ENCODE measurements around the gene PIANP.
"Not testable (repeated sequence)": the region's sequence is repeated elsewhere in the genome, so short reads cannot be mapped to it uniquely, and the experiment has no call there.

Gene PIANP, protein sequence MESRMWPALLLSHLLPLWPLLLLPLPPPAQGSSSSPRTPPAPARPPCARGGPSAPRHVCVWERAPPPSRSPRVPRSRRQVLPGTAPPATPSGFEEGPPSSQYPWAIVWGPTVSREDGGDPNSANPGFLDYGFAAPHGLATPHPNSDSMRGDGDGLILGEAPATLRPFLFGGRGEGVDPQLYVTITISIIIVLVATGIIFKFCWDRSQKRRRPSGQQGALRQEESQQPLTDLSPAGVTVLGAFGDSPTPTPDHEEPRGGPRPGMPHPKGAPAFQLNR

DNA sequence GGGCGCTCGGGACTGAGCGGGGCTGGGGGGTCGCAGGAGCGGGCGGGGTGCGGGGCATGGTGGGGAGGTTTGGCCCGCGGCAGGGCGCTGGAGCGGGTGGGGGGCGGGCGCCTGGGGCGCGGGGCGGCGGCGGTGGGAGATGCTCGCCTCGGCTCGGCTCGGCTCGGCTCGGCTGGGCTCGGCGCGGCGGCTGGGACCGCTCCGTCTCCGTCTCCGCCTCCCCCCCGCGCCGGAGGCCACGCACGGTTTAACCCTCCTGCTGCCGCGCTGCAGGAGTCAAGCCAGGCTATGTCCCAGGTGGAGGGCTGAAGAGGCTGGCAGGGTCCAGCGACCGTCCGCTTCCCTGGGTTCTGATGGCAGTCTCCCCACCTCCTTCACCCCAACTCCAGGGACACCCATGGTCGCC is at the start of gene PIANP:
Gene PIANP, minus strand, starts transcription at position 170 of the 406 bp plus-strand sequence. CDS start 2,754 bp downstream, outside the sequence.
- peak; percentile 41 to 58 for DNase-seq

DNA sequence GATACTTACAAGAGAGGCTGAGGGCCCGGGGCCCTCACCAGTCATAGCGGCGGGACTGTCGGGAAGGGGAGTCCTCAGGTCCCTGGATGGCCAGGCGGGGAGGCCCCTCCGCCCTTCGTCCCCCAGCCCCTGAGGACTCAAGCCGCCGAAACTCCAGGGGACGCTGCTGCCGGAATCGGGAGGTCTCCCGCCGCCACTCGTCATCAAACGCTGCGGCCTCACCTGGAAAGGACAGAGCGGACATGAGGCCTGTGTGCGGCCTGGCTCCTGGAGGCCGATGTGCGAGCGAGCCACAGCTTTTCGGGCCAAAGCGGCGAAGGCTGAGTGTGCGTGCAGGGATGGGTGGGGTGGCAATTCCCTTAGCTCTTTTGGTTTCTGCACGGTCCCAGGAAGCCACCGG is 48.1 kb upstream of the PIANP start:
- DNase-seq, result no peak

DNA sequence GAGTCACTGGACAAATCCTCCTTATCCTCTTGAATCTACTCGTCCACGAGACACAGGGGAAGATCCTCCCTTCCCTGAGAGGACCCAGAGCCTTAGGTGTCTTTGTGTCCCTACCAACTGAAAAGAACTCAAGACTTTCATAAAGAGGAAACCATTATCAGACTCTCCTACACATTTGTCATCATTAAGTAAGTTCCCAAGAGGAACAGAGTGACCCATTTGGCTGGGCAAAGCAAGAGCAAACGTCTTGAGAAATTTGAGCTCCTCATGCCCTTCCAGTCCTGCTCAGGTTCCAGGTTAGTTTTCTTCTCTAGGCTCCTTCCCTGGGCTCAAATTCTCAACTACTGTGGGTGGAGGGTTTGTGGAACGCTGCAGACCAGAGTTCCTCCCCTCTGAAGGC is 46.6 kb upstream of the PIANP start:
- no peak for DNase-seq

DNA sequence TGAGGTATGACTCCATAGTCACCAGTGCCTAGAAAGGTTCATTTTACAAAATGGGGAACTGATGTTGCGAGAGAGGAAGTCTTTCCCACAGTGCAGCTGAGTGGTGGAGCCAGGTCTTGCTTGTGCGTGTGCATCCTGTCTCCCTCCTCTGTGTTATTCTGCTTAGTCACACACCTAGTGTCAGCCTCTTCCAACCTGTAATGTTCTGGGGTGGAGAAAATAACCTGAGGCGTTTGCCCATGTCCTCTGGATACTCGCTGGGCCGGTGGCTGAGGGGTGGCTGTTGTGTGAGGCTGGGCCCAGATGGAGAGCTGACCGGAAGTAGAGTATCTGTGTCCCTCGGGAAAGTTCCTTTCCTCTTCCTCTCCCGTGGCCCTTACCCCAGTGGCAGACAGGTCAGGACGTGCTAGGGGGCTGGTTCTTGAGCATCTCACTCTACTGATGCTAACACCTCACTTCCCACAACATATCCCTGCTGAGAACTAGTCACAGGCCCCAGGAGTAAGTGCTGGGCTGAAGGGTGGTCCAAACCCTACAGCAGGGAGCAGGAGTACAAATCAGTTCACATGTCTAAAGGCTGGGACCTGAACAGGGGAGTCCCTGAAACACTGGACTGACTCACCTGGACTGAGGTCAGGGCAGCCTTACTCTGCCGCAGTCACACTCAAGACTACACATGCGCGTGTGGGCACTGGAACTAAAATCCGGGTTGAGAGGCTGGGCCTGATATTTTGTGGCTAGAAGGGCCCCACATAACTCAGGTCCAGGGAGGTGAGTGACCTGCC is 45.3 kb upstream of the PIANP start:
- peak in 1 of 2 experiments; percentile 19 for DNase-seq

GRCh38 chr12:6743300-6743699 is 42.7 kb upstream of the PIANP start:
- DNase-seq, result not testable (repeated sequence)

GRCh38 chr12:6742834-6743233 is 42.2 kb upstream of the PIANP start:
- no peak for DNase-seq

DNA sequence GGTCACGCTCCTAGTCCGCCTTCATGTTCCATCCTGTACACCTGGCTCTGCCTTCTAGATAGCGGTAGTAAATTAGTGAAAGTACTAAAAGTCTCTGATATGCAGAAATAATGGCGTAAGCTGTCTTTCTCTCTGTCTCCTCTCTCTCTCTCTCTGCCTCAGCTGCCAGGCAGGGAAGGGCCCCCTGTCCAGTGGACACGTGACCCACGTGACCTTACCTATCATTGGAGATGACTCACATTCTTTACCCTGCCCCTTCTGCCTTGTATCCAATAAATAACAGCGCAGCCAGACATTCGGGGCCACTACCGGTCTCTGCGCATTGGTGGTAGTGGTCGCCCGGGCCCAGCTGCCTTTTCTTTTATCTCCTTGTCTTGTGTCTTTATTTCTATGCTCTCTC is 41.5 kb upstream of the PIANP start:
- not testable (repeated sequence) for DNase-seq

DNA sequence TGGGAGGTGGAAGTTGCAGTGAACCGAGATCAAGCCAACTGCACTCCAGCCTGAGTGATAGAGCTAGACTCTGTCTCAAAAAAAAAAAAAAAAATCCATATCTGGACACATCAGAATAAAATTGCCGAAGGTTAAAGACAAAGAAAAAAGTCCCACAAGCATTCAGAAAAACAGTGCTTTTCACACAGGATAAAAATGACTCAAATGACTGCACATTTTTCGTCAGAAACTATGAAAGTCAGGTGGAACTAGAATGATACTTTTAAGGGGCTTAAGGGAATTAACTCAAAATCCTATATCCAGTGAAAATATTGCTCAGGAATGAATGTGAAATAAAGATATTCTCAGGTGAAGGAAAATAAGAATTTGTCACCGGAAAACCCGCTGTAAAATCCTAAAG is 36.1 kb upstream of the PIANP start:
- no peak for DNase-seq

DNA sequence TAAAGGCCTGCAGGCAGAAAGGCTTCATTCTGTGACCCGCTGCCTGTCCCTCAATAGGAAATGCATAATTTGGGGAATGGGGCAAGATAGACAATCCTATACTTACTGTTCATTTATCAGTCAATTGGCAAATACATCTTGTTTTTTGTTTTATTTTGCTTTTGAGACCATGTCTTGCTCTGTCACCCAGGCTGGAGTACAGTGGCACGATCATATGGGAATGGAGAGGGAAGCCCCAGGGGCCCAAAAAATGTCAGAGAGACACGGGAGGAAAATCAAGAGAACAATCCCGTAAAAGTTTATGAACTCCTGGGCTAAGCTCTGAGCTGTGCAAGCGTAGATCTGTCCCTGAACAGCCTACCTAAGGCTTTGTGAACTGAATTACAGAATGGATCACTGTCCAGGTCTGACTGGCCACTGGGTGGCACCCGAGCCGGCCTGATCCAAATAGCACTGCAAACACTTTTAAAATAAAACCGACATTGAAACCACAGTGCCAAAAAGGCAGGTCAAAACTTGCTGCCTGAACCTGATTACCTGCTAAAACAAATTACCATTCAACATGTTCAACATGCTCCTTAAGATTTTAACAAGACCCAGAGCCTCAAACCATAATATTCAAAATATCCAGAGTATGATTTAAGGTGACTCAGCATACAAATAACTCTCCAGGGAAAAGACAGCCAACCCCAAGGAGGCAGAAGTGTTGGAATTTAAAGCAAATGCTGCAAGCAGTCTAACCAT is 35.0 kb upstream of the PIANP start:
- peak; percentile 19 to 29 for DNase-seq

DNA sequence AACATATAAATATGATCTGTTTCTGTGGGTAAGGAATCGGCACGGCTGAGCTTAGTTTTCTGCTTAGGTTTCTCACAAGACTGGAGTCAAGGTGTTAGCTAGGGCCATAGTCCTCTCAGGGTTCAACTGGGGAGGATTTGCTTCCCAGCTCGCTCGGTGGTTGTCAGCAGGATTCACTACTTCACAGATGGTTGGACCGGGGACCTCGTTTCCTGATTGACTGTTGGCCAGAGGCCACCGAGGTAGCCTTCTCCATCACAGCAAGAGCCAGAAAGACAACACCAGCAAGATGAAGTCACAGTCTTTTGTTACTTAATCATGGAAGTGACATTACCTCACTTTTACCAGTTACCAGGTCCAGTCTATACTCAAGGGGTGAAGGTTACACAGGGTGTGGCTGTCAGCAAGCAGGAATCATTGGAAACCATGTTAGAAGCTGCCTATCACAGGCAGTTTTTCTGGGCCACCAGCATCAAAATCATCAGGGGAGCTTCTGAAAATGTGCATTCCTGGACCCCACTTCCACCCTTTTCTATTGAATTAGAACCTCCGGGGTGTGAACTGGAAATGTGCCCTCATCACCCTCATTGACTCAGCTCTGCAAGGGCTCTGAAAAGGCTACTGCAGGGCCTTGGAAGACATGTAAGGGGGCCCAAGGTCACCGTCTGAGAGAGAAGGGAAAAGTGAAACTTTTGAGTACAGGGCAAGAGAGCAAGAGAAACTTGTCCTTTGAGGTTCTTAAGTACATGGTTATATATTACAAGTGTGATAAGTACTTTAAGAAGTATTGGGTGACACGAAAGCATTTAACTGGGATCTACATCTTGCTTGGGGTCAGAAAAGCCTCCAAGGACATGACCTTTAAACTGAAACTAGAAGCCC is 34.1 kb upstream of the PIANP start:
- no peak for DNase-seq

DNA sequence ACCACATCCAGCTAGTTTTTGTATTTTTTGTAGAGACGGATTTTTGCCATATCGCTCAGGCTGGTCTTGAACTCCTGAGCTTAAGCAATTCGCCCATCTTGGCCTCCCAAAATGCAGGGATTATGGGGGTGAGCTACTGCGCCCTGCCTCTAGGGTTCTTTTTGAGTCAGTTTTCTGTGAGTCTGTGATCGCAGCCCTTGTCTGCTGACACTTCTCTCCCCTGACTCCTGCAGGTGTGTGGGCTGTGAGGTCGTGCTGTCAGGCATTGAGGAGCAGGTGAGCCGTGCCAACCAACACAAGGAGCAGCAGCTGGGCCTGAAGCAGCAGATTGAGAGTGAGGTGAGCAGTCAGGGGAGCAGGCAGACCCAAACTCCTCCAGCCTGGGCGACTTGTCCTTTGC is 29.6 kb upstream of the PIANP start:
- no peak for DNase-seq

DNA sequence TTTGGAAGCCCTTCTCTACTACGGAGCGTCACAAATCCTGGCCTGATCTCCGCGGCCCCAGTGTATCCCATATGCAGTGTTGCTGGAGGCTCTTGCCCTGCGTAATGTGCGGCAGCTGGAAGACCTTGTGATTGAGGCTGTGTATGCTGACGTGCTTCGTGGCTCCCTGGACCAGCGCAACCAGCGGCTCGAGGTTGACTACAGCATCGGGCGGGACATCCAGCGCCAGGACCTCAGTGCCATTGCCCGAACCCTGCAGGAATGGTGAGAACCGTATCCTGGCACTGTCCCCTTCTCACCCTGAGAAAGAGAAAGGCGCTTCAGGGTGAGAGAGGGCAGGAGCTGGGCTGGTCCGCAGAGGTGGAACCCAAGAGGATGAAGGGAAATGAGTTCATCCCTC is 28.6 kb upstream of the PIANP start:
- DNase-seq, result no peak

DNA sequence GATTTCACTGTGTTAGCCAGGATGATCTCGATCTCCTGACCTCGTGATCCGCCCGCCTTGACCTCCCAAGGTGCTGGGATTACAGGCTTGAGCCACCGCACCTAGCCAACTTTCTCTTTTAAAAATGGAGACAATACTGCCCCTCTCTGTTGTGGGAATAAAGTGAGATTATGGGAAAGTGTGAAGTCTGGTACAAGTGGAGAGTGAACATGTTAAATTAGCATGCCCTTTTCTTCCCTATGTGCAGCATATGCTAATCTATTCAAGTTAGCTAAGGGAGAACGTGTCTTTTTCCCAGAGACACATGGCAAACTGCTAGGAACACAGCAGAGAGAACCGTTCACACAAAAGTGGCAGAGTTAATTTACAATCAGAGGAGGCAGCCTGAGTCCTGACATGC is 24.7 kb upstream of the PIANP start:
- no peak for DNase-seq

DNA sequence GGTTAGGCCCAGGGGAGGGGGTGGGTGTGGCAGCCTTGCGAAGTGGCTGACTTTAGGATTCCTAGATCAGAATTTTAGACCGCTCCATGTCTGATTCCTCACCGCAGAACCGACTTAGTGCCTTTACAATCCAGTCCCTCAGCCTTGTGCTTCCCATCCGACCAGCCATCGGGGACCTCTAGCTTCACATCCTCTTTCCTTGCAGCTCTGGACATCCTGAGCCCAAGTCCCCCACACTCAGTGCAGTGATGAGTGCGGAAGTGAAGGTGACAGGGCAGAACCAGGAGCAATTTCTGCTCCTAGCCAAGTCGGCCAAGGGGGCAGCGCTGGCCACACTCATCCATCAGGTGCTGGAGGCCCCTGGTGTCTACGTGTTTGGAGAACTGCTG is 23.8 kb upstream of the PIANP start:
- peak in 1 of 2 experiments; percentile 10 for DNase-seq

- DNase-seq, result peak; percentile 89 to 91
Measured at GRCh38 chr12:6723607-6724408, 23.2 kb upstream of the PIANP start, which contains the start of gene COPS7A. Gene COPS7A (plus strand): TSS chr12:6724046. CDS start chr12:6724657, 611 bp downstream.

- DNase-seq, result no peak
Measured at GRCh38 chr12:6722863-6723262, 22.2 kb upstream of the PIANP start.

DNA sequence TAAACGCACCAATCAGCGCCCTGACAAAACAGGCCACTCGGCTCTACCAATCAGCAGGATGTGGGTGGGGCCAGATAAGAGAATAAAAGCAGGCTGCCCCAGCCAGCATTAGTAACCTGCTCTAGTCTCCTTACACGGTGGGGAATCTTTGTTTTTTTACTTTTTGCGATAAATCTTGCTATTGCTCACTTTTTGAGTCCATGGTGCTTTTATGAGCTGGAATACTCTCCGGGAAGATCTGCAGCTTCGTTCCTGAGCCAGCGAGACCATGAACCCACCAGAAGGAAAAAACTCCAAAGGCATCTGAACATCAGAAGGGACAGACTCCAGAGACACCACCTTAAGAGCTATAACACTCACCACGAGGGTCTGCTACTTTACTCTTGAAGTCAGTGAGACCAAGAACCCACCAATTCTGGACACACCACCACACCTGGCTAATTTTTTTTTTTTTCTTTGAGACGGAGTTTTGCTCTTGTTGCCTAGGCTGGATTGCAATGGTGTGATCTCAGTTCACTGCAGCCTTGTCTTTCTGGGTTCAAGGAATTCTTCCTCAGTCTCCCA is 16.3 kb upstream of the PIANP start:
- no peak for DNase-seq

DNA sequence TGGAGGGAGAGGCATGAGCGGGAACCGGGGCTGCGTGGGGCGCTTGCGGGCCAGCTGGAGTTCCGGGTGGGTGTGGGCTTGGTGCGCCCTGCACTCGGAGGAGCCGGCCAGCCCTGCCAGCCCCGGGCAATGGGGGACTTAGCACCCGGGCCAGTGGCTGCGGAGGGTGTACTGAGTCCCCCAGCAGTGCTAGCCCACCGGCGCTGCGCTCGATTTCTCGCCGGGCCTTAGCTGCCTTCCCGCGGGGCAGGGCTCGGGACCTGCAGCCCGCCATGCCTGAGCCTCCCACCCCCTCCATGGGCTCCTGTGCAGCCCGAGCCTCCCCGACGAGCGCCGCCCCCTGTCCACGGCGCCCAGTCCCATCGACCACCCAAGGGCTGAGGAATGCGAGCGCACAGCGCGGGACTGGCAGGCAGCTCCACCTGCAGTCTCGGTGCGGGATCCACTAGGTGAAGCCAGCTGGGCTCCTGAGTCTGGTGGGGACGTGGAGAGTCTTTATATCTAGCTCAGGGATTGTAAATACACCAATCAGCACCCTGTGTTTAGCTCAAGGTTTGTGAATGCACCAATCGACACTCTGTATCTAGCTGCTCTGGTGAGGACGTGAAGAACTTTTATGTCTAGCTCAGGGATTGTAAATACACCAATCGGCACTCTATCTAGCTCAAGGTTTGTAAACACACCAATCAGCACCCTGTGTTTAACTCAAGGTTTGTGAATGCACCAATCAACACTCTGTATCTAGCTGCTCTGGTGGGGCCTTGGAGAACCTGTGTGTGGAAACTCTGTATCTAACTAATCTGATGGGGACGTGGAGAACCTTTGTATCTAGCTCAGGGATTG is 15.6 kb upstream of the PIANP start:
- not testable (repeated sequence) for DNase-seq

- DNase-seq, result no peak
Measured at GRCh38 chr12:6708960-6709394, 8.4 kb upstream of the PIANP start.

DNA sequence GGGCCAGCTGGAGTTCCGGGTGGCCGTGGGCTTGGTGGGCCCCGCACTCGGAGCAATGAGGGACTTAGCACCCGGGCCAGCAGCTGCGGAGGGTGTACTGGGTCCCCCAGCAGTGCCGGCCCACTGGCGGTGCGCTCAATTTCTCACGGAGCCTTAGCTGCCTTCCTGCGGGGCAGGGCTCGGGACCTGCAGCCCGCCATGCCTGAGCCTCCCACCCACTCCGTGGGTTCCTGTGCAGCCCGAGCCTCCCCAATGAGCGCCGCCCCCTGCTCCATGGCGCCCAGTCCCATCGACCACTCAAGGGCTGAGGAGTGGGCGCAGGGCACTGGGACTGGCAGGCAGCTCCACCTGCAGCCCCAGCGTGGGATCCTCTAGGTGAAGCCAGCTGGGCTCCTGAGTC is 7.7 kb upstream of the PIANP start:
- DNase-seq, result not testable (repeated sequence)
